Gastrocnemius medialis (tissue), 4 donors: ENCODE results near the gene MEIS2. TPM values are rescaled to one million over a fixed set of nuclear protein-coding genes. Genes with fewer than 3 reads are reported as not detected.

ENCODE experiments used
- ATAC-seq, 2 donors: fragments of 150-250 bp; one replicate each; pipeline ENCODE4 v1.9.1; 2016
- DNase-seq, 2 donors: peaks; one replicate each; pipeline ENCODE4 v3.0.0-alpha.2; 2019
- H3K27ac ChIP-seq, 4 donors: fragments of 200-600 bp; sonication (generic); 1 replicate in 1 of 4; 2 replicates in 3 of 4; pipeline ENCODE4 v1.5.1; 2016 to 2018; ENCODE audit warnings: mild to moderate bottlenecking in 2 of 4, moderate library complexity in 1 of 4
- H3K27me3 ChIP-seq, 3 donors: fragments of 200-600 bp; sonication (generic) in 2 of 3; 1 replicate in 1 of 3; 2 replicates in 2 of 3; pipeline versions ENCODE4 v1.5.1 to v1.6.0; 2016 to 2019; ENCODE audit warnings: mild to moderate bottlenecking in 1 of 3, moderate library complexity in 1 of 3
- H3K36me3 ChIP-seq, 2 donors: fragments of 200-600 bp; sonication (generic) in 1 of 2; one replicate each; pipeline ENCODE4 v1.5.1; 2017 to 2018
- H3K4me1 ChIP-seq, 2 donors: fragments of 200-600 bp; sonication (generic) in 1 of 2; one replicate each; pipeline ENCODE4 v1.5.1; 2016 to 2017; ENCODE audit warnings: mild to moderate bottlenecking in 2 of 2
- H3K4me3 ChIP-seq, 4 donors: fragments of 200-600 bp; sonication (generic) in 3 of 4; 1 replicate in 1 of 4; 2 replicates in 3 of 4; pipeline ENCODE4 v1.5.1; 2016 to 2019; ENCODE audit warnings: mild to moderate bottlenecking in 2 of 4
- H3K9me3 ChIP-seq, 3 donors: fragments of 200-600 bp; sonication (generic) in 2 of 3; 1 replicate in 1 of 3; 2 replicates in 2 of 3; pipeline ENCODE4 v1.5.1; 2016 to 2019
- CTCF ChIP-seq, 5 experiments: fragments of 450-650 bp in 3 of 5; fragments of 200-600 bp in 2 of 5; sonication (generic) in 2 of 5; IDR thresholded peaks in 4 of 5; conservative IDR thresholded peaks in 1 of 5; 1 replicate in 4 of 5; 2 replicates in 1 of 5; pipeline ENCODE4 v1.5.1; 2016 to 2019; ENCODE audit warnings: antibody characterized with exemption in 5 of 5, mild to moderate bottlenecking in 3 of 5, moderate library complexity in 3 of 5
- POLR2A ChIP-seq, 2 donors: fragments of 450-650 bp; IDR thresholded peaks; one replicate each; pipeline ENCODE4 v1.6.1; 2017; ENCODE audit warnings: antibody characterized with exemption in 2 of 2, mild to moderate bottlenecking in 2 of 2, moderate library complexity in 2 of 2
- in situ Hi-C, 4 donors: fragments of 200-750 bp; cut with MboI; loops; one replicate each; pipeline versions ENCODE4 v1.15.0 to v1.8.0; 2017; ENCODE audit warnings: low sequenced_read_pairs in 4 of 4
- intact Hi-C: fragments of 100-400 bp; cut with DNase I; formaldehyde crosslinking; loops from one replicate; pipeline ENCODE4 v1.15.1; 2023; ENCODE audit warnings: low total_unique reads
- total RNA-seq, 4 donors: library from RNA; depleted of rRNA; stranded (reverse); fragments of >200 nt; gene quantifications; one replicate each; pipeline versions ENCODE4 v1.1.0 to v1.2.3, GENCODE V29; 2016

MEIS2 gene
- total RNA-seq, 4 donors from 2014 or later = 0.31 to 1.8 (median 0.40) TPM; not detected in 1

GRCh38 chr15:36925653-36926426, 174.5 kb downstream of the MEIS2 start:
- Histone ChIP-seq H3K4me1 (no peaks in the 10 kb centered on the region), H3K9me3 (no peaks in the 10 kb centered on the region), H3K27ac (no peak overlapping the region), H3K27me3 (no peaks in the 10 kb centered on the region), H3K36me3 (no peaks in the 10 kb centered on the region), H3K4me3 (no peak overlapping the region)
- DNase-seq (no peak), ATAC-seq (no peak)
- in situ Hi-C loops = no loop called here
- TF ChIP-seq POLR2A (IDR thresholded peaks at IDR 0.05) = no peak
- intact Hi-C loops = no loop called here

GRCh38 chr15:36925049-36925448, 175.3 kb downstream of the MEIS2 start:
- H3K36me3 ChIP-seq = no peaks in the 10 kb centered on the region
- no peaks in the 10 kb centered on the region for H3K27me3 ChIP-seq
- in situ Hi-C loops (no loop called here), intact Hi-C loops (no loop called here)
- DNase-seq (no peak), ATAC-seq (no peak)
- H3K9me3 ChIP-seq = no peaks in the 10 kb centered on the region
- no peaks in the 10 kb centered on the region for H3K4me1 ChIP-seq
- TF ChIP-seq CTCF (IDR thresholded peaks at IDR 0.05 in 4 of 5, conservative IDR thresholded peaks at IDR 0.05 in 1 of 5) (no peak), POLR2A (IDR thresholded peaks at IDR 0.05) (no peak)
- no peak overlapping the region for H3K4me3 ChIP-seq
- H3K27ac ChIP-seq = no peak overlapping the region

DNA sequence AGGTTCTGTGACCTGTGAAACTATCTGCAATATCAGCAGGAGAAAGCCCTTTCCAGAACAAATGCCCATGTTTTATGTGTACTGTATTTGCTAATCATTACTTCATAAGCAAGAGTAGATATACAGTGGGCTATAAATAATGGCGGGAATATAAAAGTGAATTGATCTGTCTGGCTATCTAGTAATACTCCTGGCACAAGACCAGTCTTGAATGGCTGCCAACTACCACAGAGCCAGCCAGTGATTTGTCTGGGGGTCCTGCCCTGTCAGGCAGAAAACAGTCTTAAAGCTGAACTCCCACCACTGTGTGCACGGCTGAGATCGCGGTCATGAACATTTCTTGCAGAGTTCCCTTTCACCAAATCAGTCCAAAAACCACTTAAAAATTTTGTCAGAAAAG, 176.3 kb downstream of the MEIS2 start:
- ATAC-seq = no peak
- intact Hi-C loops = no loop called here
- H3K4me1 ChIP-seq = no peaks in the 10 kb centered on the region
- no peak overlapping the region for H3K27ac ChIP-seq
- no peaks in the 10 kb centered on the region for H3K36me3 ChIP-seq
- no peak for TF ChIP-seq POLR2A (IDR thresholded peaks at IDR 0.05)
- no peak for TF ChIP-seq CTCF (IDR thresholded peaks at IDR 0.05 in 4 of 5, conservative IDR thresholded peaks at IDR 0.05 in 1 of 5)
- DNase-seq = no peak
- H3K4me3 ChIP-seq = no peak overlapping the region
- no peaks in the 10 kb centered on the region for H3K9me3 ChIP-seq
- no peaks in the 10 kb centered on the region for H3K27me3 ChIP-seq
- in situ Hi-C loops = no loop called here

DNA sequence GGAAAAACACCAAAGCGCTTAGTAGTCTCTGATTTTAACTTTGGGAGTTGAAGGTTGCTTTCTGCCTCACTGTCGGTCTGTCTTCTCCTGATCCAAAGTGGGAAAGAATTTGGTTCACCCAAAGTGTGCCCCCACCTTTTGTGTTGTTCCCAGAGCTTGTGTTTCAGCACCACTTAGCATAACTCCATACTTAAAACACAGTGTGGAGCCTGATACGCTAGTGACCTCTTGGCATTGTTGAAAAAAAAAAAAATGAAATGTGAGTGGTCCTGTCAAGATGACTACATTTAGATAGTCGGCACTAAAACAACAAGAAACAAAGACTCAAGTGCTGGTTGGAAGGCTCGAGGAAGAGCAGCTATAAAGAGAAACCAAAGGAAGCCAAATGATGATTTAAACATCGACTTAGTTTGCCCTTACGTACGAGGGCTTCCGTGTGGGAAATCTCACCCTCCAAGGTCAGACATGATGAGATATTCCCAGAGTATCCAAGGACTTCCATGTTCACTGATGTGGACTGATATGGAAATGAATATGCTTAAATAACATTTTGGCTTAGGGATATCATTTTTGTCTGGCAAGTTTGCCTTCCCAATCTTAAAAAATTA, 178.8 kb downstream of the MEIS2 start:
- Histone ChIP-seq H3K4me1 (no peaks in the 10 kb centered on the region), H3K9me3 (no peaks in the 10 kb centered on the region), H3K4me3 (no peak overlapping the region), H3K27ac (no peak overlapping the region), H3K36me3 (no peaks in the 10 kb centered on the region), H3K27me3 (no peaks in the 10 kb centered on the region)
- DNase-seq (no peak), ATAC-seq (no peak)
- intact Hi-C loops = no loop called here
- no peak for TF ChIP-seq CTCF (IDR thresholded peaks at IDR 0.05 in 4 of 5, conservative IDR thresholded peaks at IDR 0.05 in 1 of 5)
- no peak for TF ChIP-seq POLR2A (IDR thresholded peaks at IDR 0.05)
- in situ Hi-C loops = no loop called here

DNA sequence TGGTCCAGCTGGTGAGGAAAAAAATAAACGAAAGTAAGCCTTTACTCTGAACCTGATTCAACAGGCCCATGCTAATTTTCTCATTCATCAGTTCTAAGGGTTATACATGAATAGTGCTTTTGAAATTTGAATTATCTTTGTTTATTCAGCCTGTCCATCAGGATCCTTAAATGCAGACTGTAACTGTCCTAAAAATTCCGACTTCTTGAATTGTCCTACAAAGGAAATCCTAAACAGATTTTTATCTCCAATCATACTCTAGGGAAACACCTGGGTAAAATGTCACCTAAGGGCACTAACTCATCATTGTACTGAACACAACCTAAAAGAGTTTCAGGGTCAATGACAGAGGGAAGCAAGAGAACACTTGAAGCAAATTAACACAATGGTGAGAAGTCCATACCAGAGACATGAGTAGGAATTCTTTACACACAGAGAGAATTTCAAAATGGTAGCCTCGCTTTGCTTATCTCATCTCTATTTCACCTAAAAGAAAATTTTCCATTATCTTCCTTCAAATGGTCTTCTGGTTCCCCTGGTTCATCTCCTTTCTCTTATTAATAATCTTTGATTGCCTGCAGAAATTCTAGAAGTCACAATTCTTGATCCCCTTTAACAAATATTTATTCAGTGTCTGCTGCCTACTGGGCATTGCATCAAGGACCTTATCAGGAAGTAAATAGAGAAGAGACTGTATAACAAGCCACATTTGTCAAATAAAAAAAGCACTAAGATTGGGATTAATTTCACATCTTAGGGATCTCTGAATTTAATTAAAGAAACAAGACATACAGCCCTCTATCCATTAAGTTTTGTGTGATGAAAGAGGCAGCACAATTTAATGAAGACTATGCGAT, 182.7 kb downstream of the MEIS2 start:
- Histone ChIP-seq H3K9me3 (no peaks in the 10 kb centered on the region), H3K36me3 (no peaks in the 10 kb centered on the region), H3K27me3 (no peaks in the 10 kb centered on the region), H3K4me1 (no peaks in the 10 kb centered on the region), H3K27ac (no peak overlapping the region), H3K4me3 (no peak overlapping the region)
- intact Hi-C loops (no loop called here), in situ Hi-C loops (no loop called here)
- TF ChIP-seq CTCF (IDR thresholded peaks at IDR 0.05 in 4 of 5, conservative IDR thresholded peaks at IDR 0.05 in 1 of 5) (no peak), POLR2A (IDR thresholded peaks at IDR 0.05) (no peak)
- no peak for DNase-seq
- ATAC-seq = no peak
